A673 (cell line): ENCODE results near the gene UBE2R2.

ENCODE experiments used
- EZH2 ChIP-seq: fragments of 200-600 bp; sonication (generic); IDR thresholded peaks from 2 replicates; pipeline ENCODE4 v1.6.1; 2017; ENCODE audit warnings: borderline replicate concordance, low read depth, mild to moderate bottlenecking, mixed read lengths, antibody characterized with exemption, low read length; ENCODE audit not compliant: poor library complexity, severe bottlenecking
- TF ChIP-seq, protein P1 (sequence below): fragments of 300-800, 200-600 bp; sonication (generic); conservative IDR thresholded peaks from 2 replicates; pipeline ENCODE4 v1.5.1; 2017; ENCODE audit warnings: low read depth, mild to moderate bottlenecking, antibody characterized with exemption, low read length, moderate library complexity, mixed read lengths

DNA sequence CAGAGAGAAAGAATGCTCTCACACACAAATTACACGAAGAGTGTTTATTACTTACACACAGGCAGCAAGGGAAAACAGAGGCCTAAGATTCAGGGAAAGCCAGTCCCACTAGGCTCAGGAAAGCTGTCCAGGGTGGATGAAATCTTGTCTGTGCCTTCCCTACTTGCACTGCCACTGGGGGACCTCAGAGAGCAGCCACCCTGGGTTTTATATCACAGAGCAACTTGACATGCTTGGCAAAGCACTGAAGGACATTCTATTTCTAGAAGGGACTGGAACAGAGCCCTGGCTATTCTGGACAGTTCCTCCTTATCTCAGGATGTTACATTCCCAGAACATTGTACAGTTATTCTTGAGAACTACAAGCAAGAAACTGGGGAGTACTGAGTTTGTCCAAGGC lies 29.1 kb upstream of the UBE2R2 start:
- TF ChIP-seq, protein P1, sequence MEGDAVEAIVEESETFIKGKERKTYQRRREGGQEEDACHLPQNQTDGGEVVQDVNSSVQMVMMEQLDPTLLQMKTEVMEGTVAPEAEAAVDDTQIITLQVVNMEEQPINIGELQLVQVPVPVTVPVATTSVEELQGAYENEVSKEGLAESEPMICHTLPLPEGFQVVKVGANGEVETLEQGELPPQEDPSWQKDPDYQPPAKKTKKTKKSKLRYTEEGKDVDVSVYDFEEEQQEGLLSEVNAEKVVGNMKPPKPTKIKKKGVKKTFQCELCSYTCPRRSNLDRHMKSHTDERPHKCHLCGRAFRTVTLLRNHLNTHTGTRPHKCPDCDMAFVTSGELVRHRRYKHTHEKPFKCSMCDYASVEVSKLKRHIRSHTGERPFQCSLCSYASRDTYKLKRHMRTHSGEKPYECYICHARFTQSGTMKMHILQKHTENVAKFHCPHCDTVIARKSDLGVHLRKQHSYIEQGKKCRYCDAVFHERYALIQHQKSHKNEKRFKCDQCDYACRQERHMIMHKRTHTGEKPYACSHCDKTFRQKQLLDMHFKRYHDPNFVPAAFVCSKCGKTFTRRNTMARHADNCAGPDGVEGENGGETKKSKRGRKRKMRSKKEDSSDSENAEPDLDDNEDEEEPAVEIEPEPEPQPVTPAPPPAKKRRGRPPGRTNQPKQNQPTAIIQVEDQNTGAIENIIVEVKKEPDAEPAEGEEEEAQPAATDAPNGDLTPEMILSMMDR: no peak
- TF ChIP-seq EZH2: no peak
